HepG2 (cell line): Measurements from ENCODE around the gene SOX12. TPM values are rescaled to one million over a fixed set of nuclear protein-coding genes. Genes with fewer than 3 reads are reported as not detected.
A peak's percentile ranks its signal among the peaks of the same experiment; 100 is the strongest.

Experiments used
- AGO2 ChIP-seq: fragments of 200-400 bp; formaldehyde crosslinking; optimal IDR thresholded peaks from 2 replicates; pipeline ENCODE3; 2017; ENCODE audit warnings: mild to moderate bottlenecking, low read depth, low read length, moderate library complexity
- ATF6 ChIP-seq: sonication (generic); formaldehyde crosslinking; conservative IDR thresholded peaks from 2 replicates; pipeline ENCODE4 v1.4.0; 2020; ENCODE audit warnings: missing genetic modification reagents
- DNMT1 ChIP-seq: sonication (generic); formaldehyde crosslinking; IDR thresholded peaks from 2 replicates; pipeline ENCODE4 v1.5.1; 2020; ENCODE audit warnings: mild to moderate bottlenecking, missing genetic modification reagents
- ISX ChIP-seq: sonication (generic); formaldehyde crosslinking; conservative IDR thresholded peaks from 2 replicates; pipeline ENCODE4 v1.5.0; 2020; ENCODE audit warnings: missing genetic modification reagents
- JUND ChIP-seq: sonication (generic); formaldehyde crosslinking; IDR thresholded peaks from 2 replicates; pipeline ENCODE4 v1.8.0; 2022; ENCODE audit warnings: mild to moderate bottlenecking, missing genetic modification reagents
- KLF11 ChIP-seq: IDR thresholded peaks from 2 replicates; pipeline ENCODE4 v1.6.1; 2016; ENCODE audit warnings: missing compliant biosample characterization
- LCORL ChIP-seq, 2 experiments: fragments of 450-650 bp in 1 of 2; sonication (generic) in 1 of 2; formaldehyde crosslinking in 1 of 2; IDR thresholded peaks; 2 replicates each; pipeline versions ENCODE4 v1.5.0 to v1.6.1; 2017 to 2020; ENCODE audit warnings: antibody characterized with exemption in 1 of 2, missing genetic modification reagents in 1 of 2
- NCOA5 ChIP-seq: sonication (generic); formaldehyde crosslinking; IDR thresholded peaks from 2 replicates; pipeline ENCODE4 v1.4.0; 2020; ENCODE audit warnings: missing genetic modification reagents
- NFRKB ChIP-seq: fragments of 450-650 bp; IDR thresholded peaks from 2 replicates; pipeline ENCODE4 v1.6.1; 2017
- NR2C2 ChIP-seq: sonication (generic); formaldehyde crosslinking; IDR thresholded peaks from 2 replicates; pipeline ENCODE4 v1.4.0; 2020; ENCODE audit warnings: missing genetic modification reagents, mild to moderate bottlenecking, moderate library complexity, borderline replicate concordance
- ONECUT2 ChIP-seq: sonication (generic); formaldehyde crosslinking; IDR thresholded peaks from 2 replicates; pipeline ENCODE4 v1.4.0; 2020; ENCODE audit warnings: missing genetic modification reagents
- ZFAT ChIP-seq: sonication (generic); formaldehyde crosslinking; conservative IDR thresholded peaks from 2 replicates; pipeline ENCODE4 v1.8.1; 2023; ENCODE audit warnings: missing genetic modification reagents, inconsistent platforms
- ZMYM4 ChIP-seq: sonication (generic); formaldehyde crosslinking; IDR thresholded peaks from 2 replicates; pipeline ENCODE4 v1.8.1; 2023; ENCODE audit warnings: mild to moderate bottlenecking, missing genetic modification reagents
- ZNF264 ChIP-seq: sonication (generic); formaldehyde crosslinking; IDR thresholded peaks from 2 replicates; pipeline ENCODE4 v1.4.0; 2020; ENCODE audit warnings: missing genetic modification reagents
- ZNF275 ChIP-seq: sonication (generic); formaldehyde crosslinking; IDR thresholded peaks from 2 replicates; pipeline ENCODE4 v1.8.0; 2022; ENCODE audit warnings: missing genetic modification reagents, mild to moderate bottlenecking, inconsistent platforms, borderline replicate concordance
- ZNF564 ChIP-seq: sonication (generic); formaldehyde crosslinking; IDR thresholded peaks from 2 replicates; pipeline ENCODE4 v1.8.1; 2023; ENCODE audit warnings: mild to moderate bottlenecking, missing genetic modification reagents
- ZNF619 ChIP-seq: sonication (generic); formaldehyde crosslinking; IDR thresholded peaks from 2 replicates; pipeline ENCODE4 v1.4.0; 2020; ENCODE audit warnings: mild to moderate bottlenecking, missing genetic modification reagents
- ZNF678 ChIP-seq: sonication (generic); formaldehyde crosslinking; IDR thresholded peaks from 2 replicates; pipeline ENCODE4 v1.4.0; 2020; ENCODE audit warnings: mild to moderate bottlenecking, missing genetic modification reagents
- ZNF724P ChIP-seq: sonication (generic); formaldehyde crosslinking; IDR thresholded peaks from 2 replicates; pipeline ENCODE4 v1.8.0; 2022; ENCODE audit warnings: missing genetic modification reagents, borderline replicate concordance
- ZNF761 ChIP-seq: sonication (generic); formaldehyde crosslinking; conservative IDR thresholded peaks from 2 replicates; pipeline ENCODE4 v1.4.0; 2020; ENCODE audit warnings: mild to moderate bottlenecking, missing genetic modification reagents
- polyA plus RNA-seq, 8 experiments: library from polyadenylated mRNA; depleted of rRNA in 3 of 8; stranded (reverse) in 7 of 8; unstranded in 1 of 8; fragments of >200 nt; fragmentation: Illumina TruSeq in 4 of 8; extraction: Trizol in 4 of 8; gene quantifications; 2 replicates each; pipeline versions ENCODE4 v1.2.1 to v1.2.3, GENCODE V29; 2011 to 2016; ENCODE audit warnings: low read depth in 4 of 8, missing spikeins in 1 of 8, mixed read lengths in 1 of 8; ENCODE audit not compliant: insufficient read depth in 1 of 8
- total RNA-seq, 5 experiments: library from RNA; depleted of rRNA; stranded (reverse); fragments of >200 nt; fragmentation: Illumina TruSeq; extraction: Trizol; gene quantifications; 2 replicates each; pipeline ENCODE4 v1.2.3, GENCODE V29; 2016; ENCODE audit warnings: low read depth in 1 of 5
- TF ChIP-seq, protein P1 (sequence below), 2 experiments: fragments of 450-650 bp in 1 of 2; sonication (generic) in 1 of 2; formaldehyde crosslinking; IDR thresholded peaks; 2 replicates each; pipeline versions ENCODE4 v1.5.0 to v1.8.0; 2020 to 2022; ENCODE audit warnings: mild to moderate bottlenecking in 1 of 2, missing genetic modification reagents in 1 of 2
- TF ChIP-seq, protein P2 (sequence below): IDR thresholded peaks from 2 replicates; pipeline ENCODE4 v1.6.1; 2016; ENCODE audit warnings: missing biosample characterization, missing genetic modification reagents, low read depth
- TF ChIP-seq, protein P3 (sequence below): sonication (generic); formaldehyde crosslinking; IDR thresholded peaks from 2 replicates; pipeline ENCODE4 v1.8.0; 2022; ENCODE audit warnings: missing genetic modification reagents, low read depth, mild to moderate bottlenecking, borderline replicate concordance

SOX12 gene
- total and polyA plus RNA-seq, 2 of the 13 experiments (the other 11 are each of a cell fraction or from before 2014, with no cell fraction given): 10.0 to 18.7 TPM

GRCh38 chr20:362271-363254, 37.2 kb downstream of the SOX12 start (continued):
- TF ChIP-seq ISX (CRISPR knock-in tag) (no peak), KLF11 (CRISPR knock-in tag) (peak; percentile 99), ZFAT (CRISPR knock-in tag) (no peak), NCOA5 (CRISPR knock-in tag) (0 out of 2 replicates have a peak, but pooled peaks have one; percentile 32), ZNF619 (no peak; the same call in none of the 2 replicates), ZMYM4 (CRISPR knock-in tag) (peak; percentile 98), ZNF761 (CRISPR knock-in tag) (peak; percentile 97), NFRKB (no peak), JUND (peak; percentile 81), AGO2 (no peak), NR2C2 (CRISPR knock-in tag) (peak; percentile 89), ZNF678 (peak; percentile 99; the same call in 1 of the 2 replicates), ONECUT2 (CRISPR knock-in tag) (no peak), ZNF724P (CRISPR knock-in tag) (peak; percentile 99), ZNF564 (CRISPR knock-in tag) (peak; percentile 100), LCORL (IDR thresholded peaks at IDR 0.05) (no peak; the same call in 1 of the 2 replicates), LCORL (CRISPR knock-in tag; IDR thresholded peaks at IDR 0.05) (peak; percentile 99), DNMT1 (peak; percentile 93), ATF6 (CRISPR knock-in tag) (peak; percentile 99), ZNF264 (CRISPR knock-in tag) (peak; percentile 87), ZNF275 (CRISPR knock-in tag) (peak; percentile 72; the same call in 1 of the 2 replicates)
- TF ChIP-seq, protein P1, sequence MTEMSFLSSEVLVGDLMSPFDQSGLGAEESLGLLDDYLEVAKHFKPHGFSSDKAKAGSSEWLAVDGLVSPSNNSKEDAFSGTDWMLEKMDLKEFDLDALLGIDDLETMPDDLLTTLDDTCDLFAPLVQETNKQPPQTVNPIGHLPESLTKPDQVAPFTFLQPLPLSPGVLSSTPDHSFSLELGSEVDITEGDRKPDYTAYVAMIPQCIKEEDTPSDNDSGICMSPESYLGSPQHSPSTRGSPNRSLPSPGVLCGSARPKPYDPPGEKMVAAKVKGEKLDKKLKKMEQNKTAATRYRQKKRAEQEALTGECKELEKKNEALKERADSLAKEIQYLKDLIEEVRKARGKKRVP (CRISPR knock-in tag; IDR thresholded peaks at IDR 0.05): peak; percentile 79 to 100; a peak in 3 of 4 replicates
- TF ChIP-seq, protein P2, sequence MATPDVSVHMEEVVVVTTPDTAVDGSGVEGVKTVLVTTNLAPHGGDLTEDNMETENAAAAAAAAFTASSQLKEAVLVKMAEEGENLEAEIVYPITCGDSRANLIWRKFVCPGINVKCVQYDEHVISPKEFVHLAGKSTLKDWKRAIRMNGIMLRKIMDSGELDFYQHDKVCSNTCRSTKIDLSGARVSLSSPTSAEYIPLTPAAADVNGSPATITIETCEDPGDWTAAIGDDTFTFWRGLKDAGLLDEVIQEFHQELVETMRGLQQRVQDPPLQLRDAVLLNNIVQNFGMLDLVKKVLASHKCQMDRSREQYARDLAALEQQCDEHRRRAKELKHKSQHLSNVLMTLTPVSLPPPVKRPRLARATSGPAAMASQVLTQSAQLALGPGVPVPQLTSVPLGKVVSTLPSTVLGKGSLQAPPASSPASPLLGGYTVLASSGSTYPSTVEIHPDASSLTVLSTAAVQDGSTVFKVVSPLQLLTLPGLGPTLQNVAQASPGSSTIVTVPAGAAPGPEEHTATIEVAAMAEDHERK (CRISPR knock-in tag): peak; percentile 46; the same call in 1 of the 2 replicates
- TF ChIP-seq, protein P3, sequence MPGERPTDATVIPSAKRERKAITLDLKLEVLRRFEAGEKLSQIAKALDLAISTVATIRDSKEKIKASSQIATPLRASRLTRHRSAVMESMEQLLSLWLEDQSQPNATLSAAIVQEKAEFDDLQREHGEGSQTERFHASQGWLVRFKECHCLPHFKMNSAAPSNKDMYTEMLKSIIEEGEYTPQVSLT: no peak
